GM12891 (cell line): Measurements from ENCODE around the gene MGLL.

ENCODE experiments used
- POLR2A ChIP-seq: IDR thresholded peaks from 2 replicates; pipeline ENCODE4 v1.6.1; 2011; ENCODE audit warnings: low read depth, low read length, control low read depth
- POLR2AphosphoS5 ChIP-seq: IDR thresholded peaks from 2 replicates; pipeline ENCODE4 v1.6.1; 2011; ENCODE audit warnings: low read depth, low read length, control low read depth

DNA sequence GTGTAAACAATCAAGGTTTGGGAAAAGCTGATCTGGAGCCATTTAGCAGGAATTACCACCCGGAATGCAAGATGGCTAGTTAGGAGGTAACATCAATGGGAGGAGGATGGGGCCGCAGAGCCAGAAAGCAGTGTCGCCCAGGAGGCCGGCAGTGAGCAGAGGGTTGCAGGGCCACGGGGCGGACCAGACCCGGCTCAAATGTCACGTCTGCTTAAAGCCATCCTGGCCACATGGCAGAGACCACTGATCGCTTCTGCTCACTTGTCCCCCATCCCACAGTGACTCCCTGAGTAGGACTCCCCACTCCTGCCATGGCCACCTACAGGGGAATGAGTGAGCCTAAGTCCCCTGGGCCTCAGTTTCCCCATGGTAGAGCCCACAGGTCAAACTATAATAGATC lies 18.2 kb downstream of the MGLL start:
- no peak for TF ChIP-seq POLR2A
- no peak for TF ChIP-seq POLR2AphosphoS5
